Measurements from ENCODE around the gene CADM2.
"Not testable (repeated sequence)": the region's sequence is repeated elsewhere in the genome, so short reads cannot be mapped to it uniquely, and the experiment has no call there.

DNA sequence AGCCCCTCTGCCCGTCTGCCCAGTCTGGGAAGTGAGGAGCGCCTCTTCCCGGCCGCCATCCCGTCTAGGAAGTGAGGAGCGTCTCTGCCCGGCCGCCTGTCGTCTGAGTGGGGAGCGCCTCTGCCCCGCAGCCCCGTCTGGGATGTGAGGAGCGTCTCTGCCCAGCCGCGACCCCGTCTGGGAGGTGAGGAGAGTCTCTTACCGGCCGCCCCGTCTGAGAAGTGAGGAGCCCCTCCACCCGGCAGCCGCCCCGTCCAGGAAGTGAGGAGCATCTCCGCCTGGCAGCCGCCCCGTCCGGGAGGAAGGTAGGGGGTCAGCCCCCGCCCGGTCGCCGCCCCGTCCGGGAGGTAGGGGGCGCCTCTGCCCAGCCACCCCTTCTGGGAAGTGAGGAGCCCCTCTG lies 40.2 kb upstream of the CADM2 start:
- TF ChIP-seq, protein P1, sequence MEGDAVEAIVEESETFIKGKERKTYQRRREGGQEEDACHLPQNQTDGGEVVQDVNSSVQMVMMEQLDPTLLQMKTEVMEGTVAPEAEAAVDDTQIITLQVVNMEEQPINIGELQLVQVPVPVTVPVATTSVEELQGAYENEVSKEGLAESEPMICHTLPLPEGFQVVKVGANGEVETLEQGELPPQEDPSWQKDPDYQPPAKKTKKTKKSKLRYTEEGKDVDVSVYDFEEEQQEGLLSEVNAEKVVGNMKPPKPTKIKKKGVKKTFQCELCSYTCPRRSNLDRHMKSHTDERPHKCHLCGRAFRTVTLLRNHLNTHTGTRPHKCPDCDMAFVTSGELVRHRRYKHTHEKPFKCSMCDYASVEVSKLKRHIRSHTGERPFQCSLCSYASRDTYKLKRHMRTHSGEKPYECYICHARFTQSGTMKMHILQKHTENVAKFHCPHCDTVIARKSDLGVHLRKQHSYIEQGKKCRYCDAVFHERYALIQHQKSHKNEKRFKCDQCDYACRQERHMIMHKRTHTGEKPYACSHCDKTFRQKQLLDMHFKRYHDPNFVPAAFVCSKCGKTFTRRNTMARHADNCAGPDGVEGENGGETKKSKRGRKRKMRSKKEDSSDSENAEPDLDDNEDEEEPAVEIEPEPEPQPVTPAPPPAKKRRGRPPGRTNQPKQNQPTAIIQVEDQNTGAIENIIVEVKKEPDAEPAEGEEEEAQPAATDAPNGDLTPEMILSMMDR (conservative IDR thresholded peaks at IDR 0.05; ENCODE audit: low read depth in 2 of 2): not testable (repeated sequence)
- not testable (repeated sequence) for TF ChIP-seq EZH2 (IDR thresholded peaks at IDR 0.05; ENCODE audit: low read depth, unreplicated experiment)
